GM04504 (cell line): ENCODE measurements around the gene NPAT.
A peak's percentile ranks its signal among the peaks of the same experiment; 100 is the strongest.
"Not testable (repeated sequence)": the region's sequence is repeated elsewhere in the genome, so short reads cannot be mapped to it uniquely, and the experiment has no call there.

Source experiments
- DNase-seq: peaks from one replicate; pipeline ENCODE4 v3.0.0-alpha.2; 2012; ENCODE audit warnings: low read depth

The NPAT gene

DNA sequence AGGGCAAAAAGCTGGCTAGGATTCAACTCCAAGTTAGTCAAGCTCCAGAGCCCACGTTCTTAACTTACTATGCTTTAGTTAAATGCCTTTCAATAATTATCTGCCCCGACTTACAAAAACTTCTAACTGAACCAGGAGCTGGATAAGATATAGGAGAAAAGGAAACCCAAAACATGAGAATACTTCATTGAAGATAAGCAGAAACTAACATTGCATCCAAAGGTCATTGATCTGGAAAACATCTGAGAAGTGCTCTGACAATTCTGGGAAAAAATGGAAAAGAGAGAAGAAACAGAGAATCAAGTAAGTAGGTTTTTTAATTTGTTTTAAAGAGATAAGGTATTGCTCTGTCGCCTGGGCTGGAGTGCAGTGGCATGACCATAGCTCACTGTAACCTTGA, 73.9 kb downstream of the NPAT start:
- no peak for DNase-seq

DNA sequence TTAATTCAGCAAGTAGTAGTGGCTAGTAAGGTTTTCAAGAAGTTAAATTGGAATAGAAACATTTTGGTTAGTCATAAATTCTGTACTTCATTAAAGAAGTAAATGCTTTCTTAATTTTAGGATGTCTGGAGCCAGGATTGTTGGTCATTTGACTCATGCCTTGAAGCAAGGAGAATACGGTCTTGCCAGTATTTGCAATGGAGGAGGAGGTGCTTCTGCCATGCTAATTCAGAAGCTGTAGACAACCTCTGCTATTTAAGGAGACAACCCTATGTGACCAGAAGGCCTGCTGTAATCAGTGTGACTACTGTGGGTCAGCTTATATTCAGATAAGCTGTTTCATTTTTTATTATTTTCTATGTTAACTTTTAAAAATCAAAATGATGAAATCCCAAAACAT, 75.3 kb downstream of the NPAT start:
- DNase-seq = no peak

DNA sequence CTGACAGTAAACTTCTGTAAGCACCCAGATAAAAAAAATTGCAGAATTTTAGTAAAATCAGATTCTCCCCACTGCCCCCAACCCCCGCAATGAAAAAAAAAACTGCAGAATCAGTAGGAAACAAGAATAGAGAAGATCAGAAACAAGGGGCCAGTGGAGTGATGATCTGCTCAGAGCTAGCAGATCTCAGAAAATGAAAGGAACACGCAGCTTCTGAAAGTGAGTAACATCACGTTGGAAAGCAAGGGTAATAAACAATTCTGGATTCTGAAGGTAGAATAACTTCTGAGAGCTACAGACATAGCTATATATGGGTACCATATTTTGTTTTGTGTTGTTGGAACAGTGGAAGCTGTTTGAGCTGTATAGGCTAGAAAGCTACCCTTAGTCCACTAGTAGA, 77.8 kb downstream of the NPAT start:
- no peak for DNase-seq

DNA sequence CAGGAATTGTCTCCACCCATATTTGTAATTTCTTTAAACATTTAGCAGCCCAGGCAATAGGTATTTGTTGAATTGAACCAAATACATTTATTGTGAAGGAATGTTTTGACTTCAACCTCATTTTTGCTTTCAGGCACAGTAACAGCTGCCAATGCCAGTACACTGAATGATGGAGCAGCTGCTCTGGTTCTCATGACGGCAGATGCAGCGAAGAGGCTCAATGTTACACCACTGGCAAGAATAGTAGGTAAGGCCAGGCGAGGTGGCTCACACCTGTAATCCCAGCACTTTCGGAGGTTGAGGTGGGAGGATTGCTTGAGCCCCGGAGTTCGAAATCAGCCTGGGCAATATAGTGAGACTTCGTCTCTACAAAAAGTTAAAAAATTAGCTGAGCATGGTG, 80.1 kb downstream of the NPAT start:
- no peak for DNase-seq

DNA sequence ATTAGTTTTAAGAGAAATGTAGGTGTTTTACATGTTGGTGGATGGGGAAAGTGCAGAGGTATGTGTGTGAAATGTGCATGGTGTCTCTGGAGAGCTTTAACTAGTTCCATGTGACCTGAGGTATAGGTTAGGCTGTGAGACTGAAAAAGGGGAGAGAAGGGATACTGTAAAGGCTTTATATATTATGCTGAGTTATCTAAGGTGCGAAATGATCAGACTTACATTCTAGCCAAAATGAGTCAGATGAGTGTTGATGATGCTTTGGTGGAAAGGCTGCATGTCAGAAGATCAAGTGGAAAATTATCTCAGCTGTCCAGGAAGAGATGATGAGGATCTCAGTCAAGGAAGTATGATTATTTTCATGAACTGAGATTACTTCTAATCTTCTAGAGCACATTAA, 85.2 kb downstream of the NPAT start:
- no peak for DNase-seq

DNA sequence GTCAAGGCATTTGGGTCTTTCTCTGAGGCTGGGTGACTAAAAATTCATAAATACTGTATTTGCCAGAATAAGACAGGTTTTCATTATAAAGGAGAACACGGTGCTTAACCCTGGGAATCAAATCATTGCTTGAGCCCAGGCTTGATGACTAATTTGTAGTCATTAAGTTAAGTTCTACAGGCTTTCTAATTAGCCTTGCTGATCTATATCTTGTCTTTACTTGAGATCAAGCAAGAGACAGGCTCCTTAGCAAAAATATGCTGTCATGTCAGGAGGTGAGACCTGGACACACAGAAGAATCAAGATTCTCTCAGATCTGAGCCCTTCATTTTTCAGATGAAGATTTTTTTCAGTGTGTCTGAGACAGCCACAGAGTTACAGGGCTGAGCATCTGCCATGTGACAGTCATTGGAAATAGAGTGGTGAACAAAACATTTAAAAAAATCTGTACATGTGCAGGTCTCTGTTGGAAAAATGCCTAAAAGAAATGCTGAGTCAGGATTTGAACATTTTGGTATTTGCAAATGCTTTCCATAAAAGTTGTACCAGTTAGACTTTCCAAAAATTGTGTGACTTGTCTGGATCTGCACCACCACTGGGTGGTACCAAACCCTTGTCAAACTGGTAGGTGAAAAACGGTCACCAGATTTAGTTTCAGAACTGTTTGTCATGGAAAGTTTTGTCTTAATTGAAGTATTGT, 86.4 kb downstream of the NPAT start:
- peak; percentile 21 for DNase-seq

DNA sequence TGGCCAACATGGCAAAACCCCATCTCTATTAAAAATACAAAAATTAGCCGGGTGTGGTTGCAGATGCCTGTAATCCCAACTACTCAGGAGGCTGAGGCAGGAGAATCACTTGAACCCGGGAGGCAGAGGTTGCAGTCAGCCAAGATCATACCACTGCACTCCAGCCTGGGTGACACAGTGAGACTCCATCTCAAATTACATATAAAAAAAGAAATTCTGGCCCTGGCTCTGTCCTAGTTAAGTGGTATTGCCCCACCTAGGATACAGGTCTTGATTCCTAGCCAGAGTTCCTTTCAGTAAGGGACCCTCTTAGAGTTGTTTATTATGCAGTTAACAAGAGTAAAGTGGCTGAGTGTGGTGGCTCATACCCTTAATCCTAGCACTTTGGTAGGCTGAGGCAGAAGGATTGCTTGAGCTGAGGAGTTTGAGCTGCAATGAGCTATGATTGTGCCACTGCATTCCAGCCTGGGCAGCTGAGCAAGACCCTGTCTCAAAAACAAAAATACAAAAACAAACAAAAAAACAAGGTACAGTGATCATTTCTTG, 89.4 kb downstream of the NPAT start:
- DNase-seq = not testable (repeated sequence)

DNA sequence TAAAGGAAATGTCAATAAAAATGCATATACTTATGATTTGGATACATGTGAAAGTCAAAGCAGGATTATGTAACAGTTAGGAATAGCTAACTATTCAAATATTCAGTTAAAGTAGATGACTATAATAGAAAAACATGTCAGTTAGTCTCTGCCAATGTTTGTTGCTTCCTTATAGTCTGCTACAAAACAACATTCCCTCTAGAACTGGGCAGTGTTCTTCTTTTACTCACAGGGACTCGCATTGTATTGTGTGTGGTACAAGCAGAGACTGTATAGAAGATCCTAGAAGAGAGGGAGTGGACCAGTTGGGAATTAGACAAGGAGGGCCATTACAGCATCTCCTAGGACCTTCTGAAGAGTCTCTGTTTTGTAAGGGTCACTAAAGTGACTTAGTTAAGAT, 90.4 kb downstream of the NPAT start:
- DNase-seq = peak; percentile 24

DNA sequence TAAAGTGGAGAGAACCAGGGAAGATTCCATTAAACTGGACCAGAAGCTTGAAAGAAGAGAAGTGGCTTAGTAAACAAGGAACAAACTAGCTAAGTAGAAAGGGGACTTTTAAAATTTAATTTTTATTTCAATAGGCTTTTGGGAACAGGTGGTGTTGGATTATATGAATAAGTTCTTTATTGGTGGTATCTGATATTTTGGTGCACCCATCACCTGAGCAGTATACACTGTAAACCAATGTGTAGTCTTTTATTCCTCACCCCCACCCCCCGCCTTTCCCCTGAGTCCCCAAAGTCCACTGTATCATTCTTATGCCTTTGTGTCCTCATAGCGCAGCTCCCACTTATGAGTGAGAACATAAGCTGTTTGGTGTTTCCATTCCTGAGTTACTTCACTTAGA, 93.7 kb downstream of the NPAT start:
- DNase-seq = no peak

DNA sequence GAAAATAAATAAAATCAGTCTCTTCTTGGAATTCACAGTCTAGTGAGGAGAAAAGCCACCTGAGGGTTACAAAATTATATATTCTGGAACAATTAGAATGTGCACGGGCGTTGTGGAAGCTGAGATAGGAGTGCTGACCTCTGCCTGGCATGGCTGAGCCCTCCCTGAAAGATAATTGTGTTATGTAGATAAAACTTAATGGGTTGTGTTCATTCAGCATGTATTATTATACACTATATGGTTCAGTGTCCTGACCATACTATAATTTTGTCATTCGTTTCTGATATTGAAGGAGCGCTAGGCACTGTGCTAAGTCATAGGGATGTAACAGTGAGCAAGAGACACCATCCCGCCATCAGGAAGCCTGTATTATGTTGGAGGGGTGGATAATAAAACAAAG, 97.3 kb downstream of the NPAT start:
- DNase-seq = no peak

DNA sequence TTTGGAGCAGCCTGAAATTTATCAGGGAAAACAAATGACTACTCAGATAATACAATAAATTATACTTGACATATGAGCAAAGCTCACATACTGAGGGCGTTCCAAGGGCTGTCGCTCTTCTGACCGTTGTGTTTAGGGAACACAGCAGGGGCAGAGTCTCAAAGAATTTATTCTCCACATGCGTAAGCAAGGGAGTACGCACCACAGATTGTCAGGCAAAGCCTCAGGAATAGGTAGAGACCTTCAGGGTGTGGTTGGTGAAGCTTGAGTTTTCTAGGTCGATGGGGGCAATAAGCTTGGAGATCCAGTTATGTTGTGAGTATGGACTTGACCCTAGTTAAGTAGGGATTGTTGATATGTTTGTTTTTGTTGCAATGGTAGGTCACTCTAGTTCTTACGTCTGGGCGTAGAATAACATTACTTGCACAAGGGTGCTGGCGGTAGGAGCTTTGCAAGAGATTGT, 100.2 kb downstream of the NPAT start:
- peak; percentile 22 for DNase-seq

DNA sequence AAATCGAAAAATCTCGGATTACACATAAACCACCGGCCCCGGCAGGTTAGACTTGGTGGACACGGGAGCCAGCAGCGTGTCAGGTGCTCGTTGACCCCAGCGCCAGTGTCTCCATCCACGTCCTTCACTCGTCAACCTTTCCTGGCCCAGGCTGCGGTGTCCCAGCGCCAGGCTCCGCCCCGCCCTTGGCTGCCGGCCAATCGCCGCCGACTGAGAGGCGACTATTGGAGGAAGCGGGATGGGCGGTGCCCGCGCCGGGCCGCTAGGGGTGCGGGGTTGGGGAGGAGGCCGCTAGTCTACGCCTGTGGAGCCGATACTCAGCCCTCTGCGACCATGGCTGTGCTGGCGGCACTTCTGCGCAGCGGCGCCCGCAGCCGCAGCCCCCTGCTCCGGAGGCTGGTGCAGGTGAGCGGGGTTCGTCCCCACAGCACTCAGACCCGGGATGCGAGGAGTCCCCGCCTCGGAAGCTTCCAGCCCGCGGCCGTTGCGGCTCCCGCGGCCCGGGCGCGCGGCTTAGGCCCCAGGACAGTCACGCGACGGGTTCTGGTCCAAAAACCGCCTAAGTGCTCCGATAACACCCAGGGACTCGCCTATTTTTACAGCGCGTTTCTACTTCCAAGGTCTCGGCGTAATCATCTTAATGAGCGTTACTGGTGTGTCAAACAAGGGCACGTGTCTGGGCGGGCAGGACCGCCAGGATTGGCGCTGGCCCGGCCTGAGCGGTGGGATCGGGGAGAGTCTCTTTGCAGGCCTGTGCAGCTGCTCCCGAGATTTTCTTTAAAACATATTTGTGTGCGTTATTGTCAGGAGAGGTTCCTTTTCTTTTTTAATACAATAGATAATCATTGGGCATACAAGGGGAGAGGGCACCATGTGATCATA, 100.9 kb downstream of the NPAT start, which contains the start of gene ACAT1:
Gene ACAT1 (plus strand): TSS at position 294 of the 882 bp plus-strand sequence. CDS start 40 bp downstream, at position 334.
- peak; percentile 80 for DNase-seq

DNA sequence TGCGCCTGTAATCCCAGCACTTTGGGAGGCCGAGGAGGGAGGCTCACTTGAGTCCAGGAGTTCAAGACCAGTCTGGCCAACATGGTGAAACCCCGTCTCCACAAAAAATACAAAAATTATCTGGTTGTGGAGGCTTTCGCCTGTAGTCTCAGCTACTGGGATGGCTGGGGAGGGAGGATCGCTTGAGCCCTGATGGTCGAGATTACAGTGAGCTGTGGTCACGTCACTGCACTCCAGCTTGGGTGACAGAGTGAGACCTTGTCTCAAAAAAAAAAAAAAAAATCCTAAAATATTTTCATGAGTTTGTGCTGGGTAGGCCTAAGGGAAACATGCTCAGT, 101.5 kb downstream of the NPAT start:
- DNase-seq = not testable (repeated sequence)

DNA sequence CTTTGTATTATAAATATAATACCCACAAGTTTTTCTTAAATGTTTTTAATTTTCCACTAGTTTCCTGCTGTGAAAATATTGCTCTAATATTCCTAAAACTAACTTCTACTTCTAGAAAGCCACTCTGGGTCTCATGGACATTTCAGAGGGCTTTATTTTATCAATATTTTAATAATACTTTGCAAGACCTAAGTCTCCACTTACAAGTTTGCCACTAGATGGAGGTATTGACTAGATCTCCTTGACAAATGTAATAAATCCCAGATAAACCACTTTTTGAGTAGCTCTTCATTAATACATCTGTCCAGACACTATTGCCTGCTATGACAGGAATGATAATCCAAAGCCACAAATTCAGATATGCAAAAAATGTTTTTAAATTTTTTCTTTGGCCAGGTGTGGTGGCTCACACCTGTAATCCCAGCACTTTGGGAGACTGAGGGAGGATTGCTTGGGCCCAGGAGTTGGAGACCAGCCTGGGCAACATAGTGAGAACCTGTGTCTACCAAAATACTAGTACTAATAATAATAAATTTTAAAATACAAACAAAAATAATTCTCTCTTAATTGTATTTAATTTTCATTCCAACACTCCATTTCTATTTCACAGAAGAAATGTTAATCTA, 104.6 kb downstream of the NPAT start:
- no peak for DNase-seq

DNA sequence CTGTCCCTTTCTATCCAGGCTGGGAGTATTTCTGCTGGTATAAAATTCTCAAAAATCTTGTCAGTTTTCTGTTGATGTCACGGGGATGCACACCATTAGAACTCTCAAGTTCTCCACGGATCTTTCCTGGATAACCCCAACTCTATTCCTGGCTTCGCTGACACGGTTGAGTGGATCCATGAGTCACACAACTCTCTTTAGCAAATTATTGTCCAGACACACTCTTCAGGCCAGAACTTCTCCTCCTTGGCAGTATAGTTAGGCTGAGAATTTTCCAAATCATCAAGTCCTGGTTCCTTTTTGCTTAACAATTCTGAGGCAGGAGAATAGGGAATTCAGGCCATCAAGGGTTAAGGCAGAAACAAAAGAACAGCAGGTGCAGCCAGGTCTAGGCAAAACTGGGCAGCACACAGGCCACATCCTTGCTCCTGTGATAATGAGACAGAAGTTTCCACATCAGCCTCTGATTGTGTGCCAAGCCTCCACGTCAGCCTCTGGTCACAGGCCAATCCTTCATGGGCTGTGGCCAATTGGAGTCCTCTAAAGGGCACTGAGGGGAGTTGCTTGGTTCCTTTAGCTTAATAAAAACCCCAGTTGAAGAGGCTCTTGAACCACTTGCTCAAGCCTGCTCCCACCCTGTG, 106.8 kb downstream of the NPAT start:
- peak; percentile 81 for DNase-seq

DNA sequence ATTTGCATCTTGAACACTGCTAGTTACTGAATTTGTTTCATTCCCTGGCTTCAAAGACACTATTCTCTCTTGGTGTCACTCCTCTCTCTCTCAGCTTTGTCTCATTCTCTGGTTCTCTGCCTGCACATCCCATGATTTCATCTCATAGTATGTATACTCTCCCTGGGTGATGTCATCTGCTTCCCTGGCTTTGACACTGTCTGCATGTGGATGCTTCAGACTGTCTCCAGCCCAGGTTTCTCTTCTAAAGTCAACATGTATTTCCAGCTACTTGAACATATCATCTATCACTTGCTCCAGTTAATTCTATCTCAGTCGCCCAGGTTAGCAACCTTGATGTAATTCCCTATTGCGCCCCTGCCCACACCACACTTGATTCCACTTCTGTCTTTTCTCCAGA, 110.4 kb downstream of the NPAT start:
- no peak for DNase-seq

DNA sequence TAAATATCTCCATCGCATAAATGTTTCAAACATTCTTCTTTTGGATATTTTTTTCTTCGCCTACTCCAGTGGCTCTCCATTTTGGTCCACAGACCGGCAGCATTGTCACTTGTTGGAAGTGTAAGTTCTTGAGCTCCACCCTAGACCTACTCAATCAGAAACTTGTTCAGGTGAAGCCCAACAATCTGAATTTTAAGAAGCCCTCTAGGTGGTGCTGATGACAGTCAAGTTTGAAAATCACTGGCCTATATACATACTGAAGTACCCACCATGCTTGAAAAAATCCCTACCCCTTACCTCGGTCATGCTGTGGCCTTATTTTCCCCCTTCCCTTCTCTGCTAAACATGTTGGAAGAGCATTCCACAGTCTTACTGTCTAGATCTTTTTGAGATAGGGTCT, 111.3 kb downstream of the NPAT start:
- DNase-seq = no peak
